ENCODE data around the gene CAPZA1. TPM values are rescaled to one million over a fixed set of nuclear protein-coding genes. Genes with fewer than 3 reads are reported as not detected.

CAPZA1 gene
- total RNA-seq, 2 donors from 2014 or later: 111 to 122 TPM

GRCh38 chr1:112704934-112705627 is 85.4 kb downstream of the CAPZA1 start:
- Histone ChIP-seq H3K4me3 (ENCODE audit: low read length) (peak overlapping the region; percentile 84), H3K27me3 (ENCODE audit: control insufficient read depth, insufficient read depth, low read length, poor library complexity, severe bottlenecking) (no peaks in the 10 kb centered on the region), H3K9ac (ENCODE audit: extremely low read depth, low read length, poor library complexity, severe bottlenecking) (peak overlapping the region; percentile 64), H3K27ac (ENCODE audit: low read depth, low read length) (no peak overlapping the region), H3K4me1 (ENCODE audit: control insufficient read depth, insufficient read depth, low read length) (peaks cover 28% of the 10 kb centered on the region), H3K36me3 (ENCODE audit: control insufficient read depth, insufficient read depth, low read length) (peaks cover 41% of the 10 kb centered on the region), H3K9me3 (ENCODE audit: control insufficient read depth, low read length) (no peaks in the 10 kb centered on the region)
- peaks cover 32% of the 10 kb centered on the region for H3K36me3 Mint-ChIP-seq (ENCODE audit: low read depth)
- WGBS, 2 experiments (ENCODE audit: insufficient coverage in 1 of 2, insufficient read length in 1 of 2): 4% methylated on average over 5 to 13 of the region's 13 CpGs
- H3K9me3 Mint-ChIP-seq: no peaks in the 10 kb centered on the region
- H3K27me3 Mint-ChIP-seq (ENCODE audit: insufficient read depth): peaks cover 44% of the 10 kb centered on the region
- peaks cover 55% of the 10 kb centered on the region for H3K4me1 Mint-ChIP-seq
- peak; percentile 97 for DNase-seq
- H3K4me3 Mint-ChIP-seq: peak overlapping the region; percentile 78
- no peak for TF ChIP-seq CTCF (conservative IDR thresholded peaks at IDR 0.05)
- H3K27ac Mint-ChIP-seq: peak overlapping the region; percentile 89

- Histone ChIP-seq H3K4me1 (ENCODE audit: control insufficient read depth, insufficient read depth, low read length) (peaks cover 15% of the 10 kb centered on the region), H3K27ac (ENCODE audit: low read depth, low read length) (no peak within 1 kb of the TSS), H3K36me3 (ENCODE audit: control insufficient read depth, insufficient read depth, low read length) (peaks cover 27% of the 10 kb centered on the region), H3K9me3 (ENCODE audit: control insufficient read depth, low read length) (no peaks in the 10 kb centered on the region), H3K4me3 (ENCODE audit: low read length) (peak within 1 kb of the TSS; percentile 84), H3K9ac (ENCODE audit: extremely low read depth, low read length, poor library complexity, severe bottlenecking) (peak within 1 kb of the TSS; percentile 64), H3K27me3 (ENCODE audit: control insufficient read depth, insufficient read depth, low read length, poor library complexity, severe bottlenecking) (no peaks in the 10 kb centered on the region)
- peaks cover 55% of the 10 kb centered on the region for H3K27me3 Mint-ChIP-seq (ENCODE audit: insufficient read depth)
- peak; percentile 87 for DNase-seq
- H3K4me3 Mint-ChIP-seq: peak within 1 kb of the TSS; percentile 78
- peaks cover 46% of the 10 kb centered on the region for H3K4me1 Mint-ChIP-seq
- peaks cover 22% of the 10 kb centered on the region for H3K36me3 Mint-ChIP-seq (ENCODE audit: low read depth)
- 0% methylated on average over 11 to 61 of the region's 61 CpGs for WGBS, 2 experiments (ENCODE audit: insufficient coverage in 1 of 2, insufficient read length in 1 of 2)
- TF ChIP-seq CTCF (conservative IDR thresholded peaks at IDR 0.05): no peak
- peak within 1 kb of the TSS; percentile 89 for H3K27ac Mint-ChIP-seq
- H3K9me3 Mint-ChIP-seq: no peaks in the 10 kb centered on the region
Measured at GRCh38 chr1:112706505-112707220, 87.0 kb downstream of the CAPZA1 start, which contains the start of gene RHOC. Gene RHOC, minus strand, starts transcription at chr1:112707127. Its CDS starts 3,328 bp downstream, at chr1:112703799.

- Mint-ChIP-seq H3K36me3 (ENCODE audit: low read depth) (peaks cover 15% of the 10 kb centered on the region), H3K27ac (peak overlapping the region; percentile 59), H3K4me1 (peaks cover 44% of the 10 kb centered on the region), H3K27me3 (ENCODE audit: insufficient read depth) (peaks cover 62% of the 10 kb centered on the region), H3K4me3 (peak overlapping the region; percentile 78), H3K9me3 (no peaks in the 10 kb centered on the region)
- H3K4me1 ChIP-seq (ENCODE audit: control insufficient read depth, insufficient read depth, low read length): peaks cover 15% of the 10 kb centered on the region
- H3K4me3 ChIP-seq (ENCODE audit: low read length): peak overlapping the region; percentile 84
- H3K9me3 ChIP-seq (ENCODE audit: control insufficient read depth, low read length): no peaks in the 10 kb centered on the region
- H3K9ac ChIP-seq (ENCODE audit: extremely low read depth, low read length, poor library complexity, severe bottlenecking): peak overlapping the region; percentile 22
- peak; percentile 96 for TF ChIP-seq CTCF (conservative IDR thresholded peaks at IDR 0.05)
- 0 to 7% methylated on average over 5 to 42 of the region's 42 CpGs for WGBS, 2 experiments (ENCODE audit: insufficient coverage in 1 of 2, insufficient read length in 1 of 2)
- no peak overlapping the region for H3K27ac ChIP-seq (ENCODE audit: low read depth, low read length)
- H3K36me3 ChIP-seq (ENCODE audit: control insufficient read depth, insufficient read depth, low read length): peaks cover 20% of the 10 kb centered on the region
- peak; percentile 97 for DNase-seq
- peaks cover under 1% of the 10 kb centered on the region for H3K27me3 ChIP-seq (ENCODE audit: control insufficient read depth, insufficient read depth, low read length, poor library complexity, severe bottlenecking)
Measured at GRCh38 chr1:112707221-112708001, 87.8 kb downstream of the CAPZA1 start.

Measured in endodermal cell (in vitro differentiated cells).